DND-41 (cell line): ENCODE results near the gene P3H1.

Source experiments
- ATAC-seq: fragments of 200-7000 bp; cut with Tn5 transposase; 3 replicates; pipeline ENCODE4 v1.9.1; 2021; ENCODE audit warnings: low read depth; ENCODE audit not compliant: insufficient read depth
- DNase-seq: peaks from one replicate; pipeline ENCODE4 v3.0.0-alpha.2; 2020
- H2AFZ ChIP-seq: 2 replicates; pipeline ENCODE4 v1.6.0; 2012; ENCODE audit warnings: low read depth, low read length
- H3K27ac ChIP-seq: 2 replicates; pipeline ENCODE4 v1.5.1; 2012; ENCODE audit warnings: low read length, inconsistent platforms
- H3K27me3 ChIP-seq: fragments of 200-600 bp; sonication (generic); 2 replicates; pipeline ENCODE4 v1.6.0; 2012; ENCODE audit warnings: low read length, mild to moderate bottlenecking, inconsistent platforms; ENCODE audit not compliant: insufficient read depth, poor library complexity
- H3K36me3 ChIP-seq: 2 replicates; pipeline ENCODE4 v1.5.1; 2012; ENCODE audit warnings: low read length, inconsistent platforms; ENCODE audit not compliant: insufficient read depth
- H3K4me1 ChIP-seq: 2 replicates; pipeline ENCODE4 v1.5.1; 2012; ENCODE audit warnings: mild to moderate bottlenecking, low read length; ENCODE audit not compliant: insufficient read depth
- H3K4me2 ChIP-seq: 2 replicates; pipeline ENCODE4 v1.6.0; 2012; ENCODE audit warnings: mild to moderate bottlenecking, moderate library complexity, low read length, inconsistent platforms; ENCODE audit not compliant: insufficient read depth
- H3K4me3 ChIP-seq, 2 experiments: fragments of 200-600 bp in 1 of 2; shearing (Covaris generic) in 1 of 2; 2 replicates each; pipeline ENCODE4 v1.5.1; 2012 to 2016; ENCODE audit warnings: inconsistent platforms in 2 of 2, low read length in 2 of 2, mild to moderate bottlenecking in 2 of 2, low read depth in 1 of 2, moderate library complexity in 1 of 2
- H3K79me2 ChIP-seq: 2 replicates; pipeline ENCODE4 v1.6.0; 2012; ENCODE audit warnings: low read length, inconsistent platforms; ENCODE audit not compliant: insufficient read depth
- H3K9ac ChIP-seq: 2 replicates; pipeline ENCODE4 v1.6.0; 2012; ENCODE audit warnings: low read depth, mild to moderate bottlenecking, inconsistent platforms, low read length, moderate library complexity
- H3K9me3 ChIP-seq: 2 replicates; pipeline ENCODE4 v1.5.1; 2012; ENCODE audit warnings: low read length, moderate library complexity, mild to moderate bottlenecking, inconsistent platforms; ENCODE audit not compliant: insufficient read depth, severe bottlenecking
- H4K20me1 ChIP-seq: 2 replicates; pipeline ENCODE4 v1.6.0; 2012; ENCODE audit warnings: low read length; ENCODE audit not compliant: insufficient read depth
- EZH2 ChIP-seq: IDR thresholded peaks from 3 replicates; pipeline ENCODE4 v1.6.1; 2012; ENCODE audit warnings: borderline replicate concordance, low read depth, mild to moderate bottlenecking, moderate library complexity, low read length, inconsistent platforms; ENCODE audit not compliant: severe bottlenecking
- TF ChIP-seq, protein P1 (sequence below): IDR thresholded peaks from 2 replicates; pipeline ENCODE4 v1.5.1; 2012; ENCODE audit warnings: borderline replicate concordance, low read length, moderate library complexity, mild to moderate bottlenecking; ENCODE audit not compliant: poor library complexity, severe bottlenecking; ENCODE audit errors: extremely low read depth

P3H1 gene

DNA sequence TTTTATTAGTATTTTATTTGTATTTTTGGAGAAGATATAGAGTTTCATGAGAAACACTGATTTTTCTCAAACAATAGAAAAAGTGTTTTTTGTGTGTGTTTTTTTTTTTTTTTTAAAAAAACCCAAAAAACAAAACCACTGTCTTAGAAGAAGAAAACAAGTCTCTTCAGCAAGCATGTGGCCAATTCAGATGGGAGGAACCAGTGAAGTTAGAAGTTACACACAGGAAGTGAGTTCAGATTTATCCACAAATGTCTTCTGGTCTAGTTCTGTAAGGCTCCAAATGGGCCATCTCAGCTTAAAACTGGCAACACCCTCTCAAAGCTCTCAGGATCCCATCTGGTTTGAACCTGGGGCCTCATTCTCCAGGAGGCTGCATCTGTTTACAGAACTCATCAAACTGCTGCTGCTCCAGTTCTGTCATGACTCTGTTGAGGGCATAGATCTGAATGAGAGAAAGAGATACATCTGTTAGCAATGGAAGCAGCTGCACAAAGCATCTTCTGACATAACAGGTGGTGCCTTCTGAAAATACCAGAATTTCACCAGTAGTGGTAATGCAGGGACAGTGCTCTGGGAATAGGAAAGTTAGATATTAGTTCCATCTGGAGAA lies 40.3 kb upstream of the P3H1 start:
- Histone ChIP-seq H3K27ac (no peak overlapping the region), H3K36me3 (peaks cover 12% of the 10 kb centered on the region), H3K27me3 (no peaks in the 10 kb centered on the region), H3K9me3 (no peaks in the 10 kb centered on the region), H3K4me3 (no peak overlapping the region), H2AFZ (no peak overlapping the region), H3K4me1 (no peaks in the 10 kb centered on the region), H4K20me1 (no peaks in the 10 kb centered on the region), H3K79me2 (no peaks in the 10 kb centered on the region), H3K4me2 (no peak overlapping the region), H3K9ac (no peak overlapping the region)
- TF ChIP-seq EZH2 = no peak
- TF ChIP-seq, protein P1, sequence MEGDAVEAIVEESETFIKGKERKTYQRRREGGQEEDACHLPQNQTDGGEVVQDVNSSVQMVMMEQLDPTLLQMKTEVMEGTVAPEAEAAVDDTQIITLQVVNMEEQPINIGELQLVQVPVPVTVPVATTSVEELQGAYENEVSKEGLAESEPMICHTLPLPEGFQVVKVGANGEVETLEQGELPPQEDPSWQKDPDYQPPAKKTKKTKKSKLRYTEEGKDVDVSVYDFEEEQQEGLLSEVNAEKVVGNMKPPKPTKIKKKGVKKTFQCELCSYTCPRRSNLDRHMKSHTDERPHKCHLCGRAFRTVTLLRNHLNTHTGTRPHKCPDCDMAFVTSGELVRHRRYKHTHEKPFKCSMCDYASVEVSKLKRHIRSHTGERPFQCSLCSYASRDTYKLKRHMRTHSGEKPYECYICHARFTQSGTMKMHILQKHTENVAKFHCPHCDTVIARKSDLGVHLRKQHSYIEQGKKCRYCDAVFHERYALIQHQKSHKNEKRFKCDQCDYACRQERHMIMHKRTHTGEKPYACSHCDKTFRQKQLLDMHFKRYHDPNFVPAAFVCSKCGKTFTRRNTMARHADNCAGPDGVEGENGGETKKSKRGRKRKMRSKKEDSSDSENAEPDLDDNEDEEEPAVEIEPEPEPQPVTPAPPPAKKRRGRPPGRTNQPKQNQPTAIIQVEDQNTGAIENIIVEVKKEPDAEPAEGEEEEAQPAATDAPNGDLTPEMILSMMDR = no peak
- DNase-seq = no peak
- ATAC-seq = no peak

DNA sequence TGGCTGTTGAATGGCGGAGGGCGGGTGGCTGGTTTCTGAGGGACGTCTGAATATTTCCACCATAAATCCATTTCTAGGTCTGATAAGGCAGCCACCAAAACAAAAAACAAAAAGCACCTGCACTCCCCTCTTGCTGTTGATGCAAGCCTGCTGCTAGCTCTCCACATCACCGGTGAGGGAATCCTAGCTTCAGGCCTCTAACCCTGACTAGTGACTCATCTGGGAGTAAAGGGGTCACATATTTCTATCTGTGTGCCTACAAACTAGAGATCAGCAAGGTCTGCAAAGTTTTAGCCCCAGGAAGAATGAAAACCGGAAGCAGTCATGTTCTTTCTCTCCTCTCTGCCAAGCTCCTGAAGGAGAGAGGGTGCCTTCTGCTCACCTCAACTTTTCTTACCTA lies 39.8 kb upstream of the P3H1 start:
- Histone ChIP-seq H4K20me1 (no peaks in the 10 kb centered on the region), H3K9me3 (no peaks in the 10 kb centered on the region), H3K36me3 (peaks cover 12% of the 10 kb centered on the region), H3K4me1 (no peaks in the 10 kb centered on the region), H3K4me3 (no peak overlapping the region), H2AFZ (no peak overlapping the region), H3K27me3 (no peaks in the 10 kb centered on the region), H3K9ac (no peak overlapping the region), H3K4me2 (no peak overlapping the region), H3K79me2 (no peaks in the 10 kb centered on the region), H3K27ac (no peak overlapping the region)
- TF ChIP-seq, protein P1 = no peak
- no peak for TF ChIP-seq EZH2
- ATAC-seq (no peak), DNase-seq (no peak)

DNA sequence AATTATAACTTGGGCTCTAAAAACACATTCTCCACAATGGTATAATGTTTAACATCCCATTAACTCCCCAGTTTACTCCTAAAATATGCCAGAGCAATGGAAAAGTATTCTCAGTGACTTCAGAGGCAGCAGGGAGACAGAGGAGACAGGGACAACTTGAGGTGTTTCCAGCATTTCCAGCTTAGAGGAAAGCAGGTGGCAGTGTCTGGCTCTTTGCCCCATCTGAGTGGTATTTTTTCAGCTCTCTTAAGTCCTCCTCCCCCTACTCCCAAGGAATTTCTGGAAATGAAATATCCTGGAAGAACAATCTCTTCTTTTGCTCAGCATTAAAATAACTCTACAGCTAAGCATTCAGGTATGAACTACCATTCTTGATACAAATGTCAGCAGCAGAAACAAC lies 39.3 kb upstream of the P3H1 start:
- no peak for ATAC-seq
- Histone ChIP-seq H2AFZ (no peak overlapping the region), H3K27ac (no peak overlapping the region), H3K4me3 (no peak overlapping the region), H4K20me1 (no peaks in the 10 kb centered on the region), H3K9ac (no peak overlapping the region), H3K9me3 (no peaks in the 10 kb centered on the region), H3K4me2 (no peak overlapping the region), H3K79me2 (no peaks in the 10 kb centered on the region), H3K36me3 (peaks cover 12% of the 10 kb centered on the region), H3K27me3 (no peaks in the 10 kb centered on the region), H3K4me1 (no peaks in the 10 kb centered on the region)
- no peak for TF ChIP-seq EZH2
- TF ChIP-seq, protein P1 = no peak
- no peak for DNase-seq
